Osteoblast (primary cell): ENCODE measurements around the gene ZBTB40. TPM values are rescaled to one million over a fixed set of nuclear protein-coding genes. Genes with fewer than 3 reads are reported as not detected.

Experiments
- DNase-seq: peaks from one replicate; pipeline ENCODE4 v3.0.0; 2011; ENCODE audit warnings: low spot score, mixed read lengths; ENCODE audit not compliant: insufficient read length; ENCODE audit errors: missing footprints
- H2AFZ ChIP-seq: 2 replicates; pipeline ENCODE4 v1.6.0; 2011; ENCODE audit warnings: mild to moderate bottlenecking, low read length
- H3K27ac ChIP-seq: 2 replicates; pipeline ENCODE4 v1.5.1; 2011; ENCODE audit warnings: mild to moderate bottlenecking, low read depth, low read length, moderate library complexity
- H3K27me3 ChIP-seq: 2 replicates; pipeline ENCODE4 v1.6.0; 2012; ENCODE audit warnings: mild to moderate bottlenecking, control low read depth, inconsistent platforms, low read length, moderate library complexity; ENCODE audit not compliant: insufficient read depth
- H3K36me3 ChIP-seq: 2 replicates; pipeline ENCODE4 v1.5.1; 2011; ENCODE audit warnings: mild to moderate bottlenecking, low read length, control low read depth, moderate library complexity; ENCODE audit not compliant: insufficient read depth
- H3K4me1 ChIP-seq: 2 replicates; pipeline ENCODE4 v1.5.1; 2011; ENCODE audit warnings: mild to moderate bottlenecking, low read length, control low read depth, moderate library complexity; ENCODE audit not compliant: insufficient read depth
- H3K4me2 ChIP-seq: 2 replicates; pipeline ENCODE4 v1.6.0; 2011; ENCODE audit warnings: mild to moderate bottlenecking, low read length; ENCODE audit not compliant: insufficient read depth
- H3K4me3 ChIP-seq: fragments of 200-600 bp; sonication (generic); 3 replicates; pipeline ENCODE4 v1.5.1; 2012; ENCODE audit warnings: mild to moderate bottlenecking, low read length, inconsistent platforms; ENCODE audit not compliant: insufficient read depth
- H3K79me2 ChIP-seq: 2 replicates; pipeline ENCODE4 v1.6.0; 2012; ENCODE audit warnings: mild to moderate bottlenecking, low read length, control low read depth, inconsistent platforms; ENCODE audit not compliant: insufficient read depth
- H3K9me3 ChIP-seq: 2 replicates; pipeline ENCODE4 v1.5.1; 2011; ENCODE audit warnings: low read depth, low read length, control low read depth
- H4K20me1 ChIP-seq: 2 replicates; pipeline ENCODE4 v1.6.0; 2012; ENCODE audit warnings: mild to moderate bottlenecking, low read length, control low read depth; ENCODE audit not compliant: insufficient read depth
- CTCF ChIP-seq: IDR thresholded peaks from 2 replicates; pipeline ENCODE4 v1.5.1; 2011; ENCODE audit warnings: mild to moderate bottlenecking, low read depth, low read length, moderate library complexity; ENCODE audit errors: extremely low read depth
- total RNA-seq: library from RNA; depleted of rRNA; stranded (reverse); fragments of >200 nt; gene quantifications from 2 replicates; pipeline ENCODE4 v1.2.3, GENCODE V29; 2012

The ZBTB40 gene
- total RNA-seq, 1 donor = 16.3 TPM

- Histone ChIP-seq H3K79me2 (peaks cover 32% of the 10 kb centered on the region), H3K9me3 (no peaks in the 10 kb centered on the region), H2AFZ (no peak overlapping the region), H3K27ac (no peak overlapping the region), H3K4me3 (no peak overlapping the region), H3K27me3 (no peaks in the 10 kb centered on the region), H3K4me1 (peaks cover 3% of the 10 kb centered on the region), H4K20me1 (peaks cover 16% of the 10 kb centered on the region), H3K4me2 (no peak overlapping the region), H3K36me3 (no peaks in the 10 kb centered on the region)
- no peak for DNase-seq
- no peak for TF ChIP-seq CTCF
These were observed 37.6 kb downstream of the ZBTB40 start for GRCh38 chr1:22489278-22489677.

GRCh38 chr1:22489823-22490222 is 38.2 kb downstream of the ZBTB40 start:
- no peaks in the 10 kb centered on the region for H3K9me3 ChIP-seq
- no peak overlapping the region for H3K4me3 ChIP-seq
- no peaks in the 10 kb centered on the region for H3K36me3 ChIP-seq
- no peak overlapping the region for H2AFZ ChIP-seq
- no peak overlapping the region for H3K27ac ChIP-seq
- H3K79me2 ChIP-seq = peaks cover 28% of the 10 kb centered on the region
- peaks cover 3% of the 10 kb centered on the region for H3K4me1 ChIP-seq
- no peaks in the 10 kb centered on the region for H3K27me3 ChIP-seq
- no peak overlapping the region for H3K4me2 ChIP-seq
- DNase-seq = no peak
- no peak for TF ChIP-seq CTCF
- peaks cover 16% of the 10 kb centered on the region for H4K20me1 ChIP-seq

- no peak overlapping the region for H2AFZ ChIP-seq
- peaks cover 24% of the 10 kb centered on the region for H3K79me2 ChIP-seq
- TF ChIP-seq CTCF = no peak
- H3K4me2 ChIP-seq = no peak overlapping the region
- no peak overlapping the region for H3K27ac ChIP-seq
- H3K36me3 ChIP-seq = no peaks in the 10 kb centered on the region
- H3K4me1 ChIP-seq = peaks cover 3% of the 10 kb centered on the region
- H3K27me3 ChIP-seq = no peaks in the 10 kb centered on the region
- peaks cover 16% of the 10 kb centered on the region for H4K20me1 ChIP-seq
- H3K9me3 ChIP-seq = no peaks in the 10 kb centered on the region
- no peak for DNase-seq
- H3K4me3 ChIP-seq = no peak overlapping the region
These were observed 38.7 kb downstream of the ZBTB40 start for GRCh38 chr1:22490309-22490708.

GRCh38 chr1:22491995-22492715 is 40.5 kb downstream of the ZBTB40 start:
- H3K4me2 ChIP-seq = no peak overlapping the region
- H2AFZ ChIP-seq = no peak overlapping the region
- no peaks in the 10 kb centered on the region for H3K36me3 ChIP-seq
- peaks cover 13% of the 10 kb centered on the region for H4K20me1 ChIP-seq
- DNase-seq = no peak
- H3K4me3 ChIP-seq = no peak overlapping the region
- H3K4me1 ChIP-seq = peaks cover 3% of the 10 kb centered on the region
- H3K27me3 ChIP-seq = no peaks in the 10 kb centered on the region
- no peak for TF ChIP-seq CTCF
- H3K9me3 ChIP-seq = no peaks in the 10 kb centered on the region
- no peak overlapping the region for H3K27ac ChIP-seq
- H3K79me2 ChIP-seq = peaks cover 11% of the 10 kb centered on the region
